ENCODE data around the gene PPEF1. TPM values are rescaled to one million over a fixed set of nuclear protein-coding genes. Genes with fewer than 3 reads are reported as not detected.

The PPEF1 gene
- total and polyA plus RNA-seq, 2 experiments from 2014 or later, result 0.76 TPM; not detected in 1

GRCh38 chrX:18873836-18874235 lies 166.4 kb downstream of the PPEF1 start:
- H3K27me3 ChIP-seq (ENCODE audit: insufficient read depth), result no peaks in the 10 kb centered on the region
- H3F3A ChIP-seq (replicated peaks; ENCODE audit: low read depth), result no peaks in the 10 kb centered on the region
- H3K27ac ChIP-seq (ENCODE audit: low read depth), result no peak overlapping the region
- no peaks in the 10 kb centered on the region for H3K36me3 Mint-ChIP-seq (ENCODE audit: low read depth)
- no peak overlapping the region for H3K4me2 ChIP-seq
- no peaks in the 10 kb centered on the region; the same call in 2 of the 3 replicates for H3K4me1 Mint-ChIP-seq
- no peaks in the 10 kb centered on the region for H3K36me3 ChIP-seq (ENCODE audit: insufficient read depth)
- H3K4me1 ChIP-seq (ENCODE audit: insufficient read depth), result no peaks in the 10 kb centered on the region
- no peak overlapping the region for H3K4me3 Mint-ChIP-seq
- H2AFZ ChIP-seq, result no peak overlapping the region
- H3K9me3 Mint-ChIP-seq, result no peaks in the 10 kb centered on the region; the same call in 2 of the 3 replicates
- no peaks in the 10 kb centered on the region for H4K20me1 ChIP-seq (replicated peaks; ENCODE audit: insufficient read depth)
- DNase-seq (ENCODE audit: low spot score), result no peak
- no peaks in the 10 kb centered on the region for H3K79me2 ChIP-seq (replicated peaks; ENCODE audit: insufficient read depth)
- H3K4me3 ChIP-seq, result no peak overlapping the region
- TF ChIP-seq JUNB (IDR thresholded peaks at IDR 0.05; ENCODE audit: unreplicated experiment), result no peak
- no peak for TF ChIP-seq CREB1 (CRISPR knock-in tag; IDR thresholded peaks at IDR 0.05; ENCODE audit: low read depth)
- TF ChIP-seq CTCF (conservative IDR thresholded peaks at IDR 0.05; ENCODE audit: low read depth in 2 of 2), result no peak
- TF ChIP-seq EZH2phosphoT487 (IDR thresholded peaks at IDR 0.05; ENCODE audit: unreplicated experiment), result no peak
- TF ChIP-seq, protein P1, sequence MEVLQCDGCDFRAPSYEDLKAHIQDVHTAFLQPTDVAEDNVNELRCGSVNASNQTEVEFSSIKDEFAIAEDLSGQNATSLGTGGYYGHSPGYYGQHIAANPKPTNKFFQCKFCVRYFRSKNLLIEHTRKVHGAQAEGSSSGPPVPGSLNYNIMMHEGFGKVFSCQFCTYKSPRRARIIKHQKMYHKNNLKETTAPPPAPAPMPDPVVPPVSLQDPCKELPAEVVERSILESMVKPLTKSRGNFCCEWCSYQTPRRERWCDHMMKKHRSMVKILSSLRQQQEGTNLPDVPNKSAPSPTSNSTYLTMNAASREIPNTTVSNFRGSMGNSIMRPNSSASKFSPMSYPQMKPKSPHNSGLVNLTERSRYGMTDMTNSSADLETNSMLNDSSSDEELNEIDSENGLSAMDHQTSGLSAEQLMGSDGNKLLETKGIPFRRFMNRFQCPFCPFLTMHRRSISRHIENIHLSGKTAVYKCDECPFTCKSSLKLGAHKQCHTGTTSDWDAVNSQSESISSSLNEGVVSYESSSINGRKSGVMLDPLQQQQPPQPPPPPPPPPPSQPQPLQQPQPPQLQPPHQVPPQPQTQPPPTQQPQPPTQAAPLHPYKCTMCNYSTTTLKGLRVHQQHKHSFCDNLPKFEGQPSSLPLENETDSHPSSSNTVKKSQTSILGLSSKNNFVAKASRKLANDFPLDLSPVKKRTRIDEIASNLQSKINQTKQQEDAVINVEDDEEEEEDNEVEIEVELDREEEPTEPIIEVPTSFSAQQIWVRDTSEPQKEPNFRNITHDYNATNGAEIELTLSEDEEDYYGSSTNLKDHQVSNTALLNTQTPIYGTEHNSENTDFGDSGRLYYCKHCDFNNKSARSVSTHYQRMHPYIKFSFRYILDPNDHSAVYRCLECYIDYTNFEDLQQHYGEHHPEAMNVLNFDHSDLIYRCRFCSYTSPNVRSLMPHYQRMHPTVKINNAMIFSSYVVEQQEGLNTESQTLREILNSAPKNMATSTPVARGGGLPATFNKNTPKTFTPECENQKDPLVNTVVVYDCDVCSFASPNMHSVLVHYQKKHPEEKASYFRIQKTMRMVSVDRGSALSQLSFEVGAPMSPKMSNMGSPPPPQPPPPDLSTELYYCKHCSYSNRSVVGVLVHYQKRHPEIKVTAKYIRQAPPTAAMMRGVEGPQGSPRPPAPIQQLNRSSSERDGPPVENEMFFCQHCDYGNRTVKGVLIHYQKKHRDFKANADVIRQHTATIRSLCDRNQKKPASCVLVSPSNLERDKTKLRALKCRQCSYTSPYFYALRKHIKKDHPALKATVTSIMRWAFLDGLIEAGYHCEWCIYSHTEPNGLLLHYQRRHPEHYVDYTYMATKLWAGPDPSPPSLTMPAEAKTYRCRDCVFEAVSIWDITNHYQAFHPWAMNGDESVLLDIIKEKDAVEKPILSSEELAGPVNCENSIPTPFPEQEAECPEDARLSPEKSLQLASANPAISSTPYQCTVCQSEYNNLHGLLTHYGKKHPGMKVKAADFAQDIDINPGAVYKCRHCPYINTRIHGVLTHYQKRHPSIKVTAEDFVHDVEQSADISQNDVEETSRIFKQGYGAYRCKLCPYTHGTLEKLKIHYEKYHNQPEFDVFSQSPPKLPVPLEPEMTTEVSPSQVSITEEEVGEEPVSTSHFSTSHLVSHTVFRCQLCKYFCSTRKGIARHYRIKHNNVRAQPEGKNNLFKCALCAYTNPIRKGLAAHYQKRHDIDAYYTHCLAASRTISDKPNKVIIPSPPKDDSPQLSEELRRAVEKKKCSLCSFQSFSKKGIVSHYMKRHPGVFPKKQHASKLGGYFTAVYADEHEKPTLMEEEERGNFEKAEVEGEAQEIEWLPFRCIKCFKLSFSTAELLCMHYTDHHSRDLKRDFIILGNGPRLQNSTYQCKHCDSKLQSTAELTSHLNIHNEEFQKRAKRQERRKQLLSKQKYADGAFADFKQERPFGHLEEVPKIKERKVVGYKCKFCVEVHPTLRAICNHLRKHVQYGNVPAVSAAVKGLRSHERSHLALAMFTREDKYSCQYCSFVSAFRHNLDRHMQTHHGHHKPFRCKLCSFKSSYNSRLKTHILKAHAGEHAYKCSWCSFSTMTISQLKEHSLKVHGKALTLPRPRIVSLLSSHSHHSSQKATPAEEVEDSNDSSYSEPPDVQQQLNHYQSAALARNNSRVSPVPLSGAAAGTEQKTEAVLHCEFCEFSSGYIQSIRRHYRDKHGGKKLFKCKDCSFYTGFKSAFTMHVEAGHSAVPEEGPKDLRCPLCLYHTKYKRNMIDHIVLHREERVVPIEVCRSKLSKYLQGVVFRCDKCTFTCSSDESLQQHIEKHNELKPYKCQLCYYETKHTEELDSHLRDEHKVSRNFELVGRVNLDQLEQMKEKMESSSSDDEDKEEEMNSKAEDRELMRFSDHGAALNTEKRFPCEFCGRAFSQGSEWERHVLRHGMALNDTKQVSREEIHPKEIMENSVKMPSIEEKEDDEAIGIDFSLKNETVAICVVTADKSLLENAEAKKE (CRISPR knock-in tag; IDR thresholded peaks at IDR 0.05), result no peak
- no peak for TF ChIP-seq POLR2AphosphoS5 (IDR thresholded peaks at IDR 0.05; ENCODE audit: low read depth)
- no peak for TF ChIP-seq REST (IDR thresholded peaks at IDR 0.05; ENCODE audit: unreplicated experiment)
- TF ChIP-seq STAT1 (IDR thresholded peaks at IDR 0.05; ENCODE audit: unreplicated experiment), result no peak
- no peak for TF ChIP-seq ETS1 (IDR thresholded peaks at IDR 0.05)
- TF ChIP-seq ZNF331 (CRISPR knock-in tag; IDR thresholded peaks at IDR 0.05; ENCODE audit: low read depth), result no peak
- TF ChIP-seq ZNF114 (CRISPR knock-in tag; IDR thresholded peaks at IDR 0.05), result no peak
- TF ChIP-seq NANOG (IDR thresholded peaks at IDR 0.05; ENCODE audit: borderline replicate concordance), result no peak
- no peak for TF ChIP-seq EZH2 (IDR thresholded peaks at IDR 0.05; ENCODE audit: low read depth, unreplicated experiment)
- H3K27ac Mint-ChIP-seq, result no peak overlapping the region
- no peak for ATAC-seq
- H3K9me2 ChIP-seq (ENCODE audit: insufficient read depth), result no peaks in the 10 kb centered on the region
- peaks cover 3% of the 10 kb centered on the region for H3K27me3 Mint-ChIP-seq (ENCODE audit: insufficient read depth, low read depth, poor library complexity)

Measured in GM23338 (cell line).